Dermis blood vessel endothelial cell (primary cell): ENCODE measurements around the gene PRND. TPM values are rescaled to one million over a fixed set of nuclear protein-coding genes. Genes with fewer than 3 reads are reported as not detected.
"Not testable (repeated sequence)": the region's sequence is repeated elsewhere in the genome, so short reads cannot be mapped to it uniquely, and the experiment has no call there.

Source experiments
- DNase-seq: peaks from one replicate; pipeline ENCODE4 v3.0.0; 2010
- total RNA-seq: library from RNA; depleted of rRNA; stranded (reverse); fragments of >200 nt; gene quantifications from 2 replicates; pipeline ENCODE4 v1.2.3, GENCODE V29; 2014

PRND gene
- total RNA-seq, 1 donor from 2014 or later: 2.2 TPM

DNA sequence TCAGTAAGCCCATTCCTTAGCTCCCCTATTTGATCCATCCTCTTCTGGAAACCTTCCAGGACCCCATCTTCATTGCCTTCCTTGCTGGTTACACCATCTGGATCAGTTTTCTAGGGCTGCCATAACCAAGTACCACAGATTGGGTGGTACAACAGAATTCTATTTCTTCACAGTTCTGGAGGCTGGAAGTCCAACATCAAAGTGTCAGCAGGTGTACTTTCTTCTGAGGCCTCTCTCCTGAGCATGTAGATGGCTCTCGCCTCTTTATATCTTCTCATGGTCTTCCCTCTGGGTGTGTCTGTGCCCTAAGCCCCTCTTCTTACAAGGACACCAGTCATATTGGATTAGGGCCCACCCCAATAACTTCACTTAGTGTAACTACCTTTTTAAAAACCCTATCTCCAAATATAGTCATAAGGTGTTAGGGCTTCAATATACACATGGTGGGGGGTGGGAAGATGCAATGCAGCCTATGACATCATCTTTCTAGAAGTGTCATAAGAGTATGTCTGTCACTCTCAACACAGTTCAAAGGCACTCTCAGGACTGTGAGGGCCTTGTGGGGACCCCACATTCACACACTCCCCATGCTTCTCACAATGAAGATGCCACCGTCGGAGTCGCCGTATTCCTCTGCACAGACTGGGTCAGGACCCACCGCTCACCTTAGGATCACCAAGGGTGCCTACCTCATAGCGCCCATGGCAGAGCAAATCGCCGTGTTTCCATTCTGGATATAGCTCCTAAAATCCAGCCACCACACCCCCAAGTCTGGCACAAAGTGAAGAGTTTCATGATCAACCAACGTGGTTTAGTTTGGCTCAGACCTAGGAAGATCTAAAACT lies 12.2 kb upstream of the PRND start:
- no peak for DNase-seq

DNA sequence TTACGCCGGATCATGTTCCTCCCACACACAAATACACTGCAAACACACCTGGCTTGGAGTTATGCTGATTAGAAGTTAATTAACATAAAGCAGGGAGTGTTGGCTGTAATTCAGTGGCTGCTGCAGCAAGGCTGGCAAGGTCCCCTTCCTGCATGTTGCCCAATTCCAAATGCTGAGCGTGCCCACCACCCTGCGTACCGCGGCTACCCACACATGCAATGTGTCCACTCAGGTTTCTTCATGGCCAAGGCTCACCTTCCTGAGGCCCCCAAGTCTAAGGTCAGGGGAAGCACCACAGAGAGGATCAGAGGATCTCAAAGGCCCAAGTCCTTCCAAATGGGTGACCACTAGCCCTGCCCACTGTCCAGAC lies 11.6 kb upstream of the PRND start:
- DNase-seq: no peak

DNA sequence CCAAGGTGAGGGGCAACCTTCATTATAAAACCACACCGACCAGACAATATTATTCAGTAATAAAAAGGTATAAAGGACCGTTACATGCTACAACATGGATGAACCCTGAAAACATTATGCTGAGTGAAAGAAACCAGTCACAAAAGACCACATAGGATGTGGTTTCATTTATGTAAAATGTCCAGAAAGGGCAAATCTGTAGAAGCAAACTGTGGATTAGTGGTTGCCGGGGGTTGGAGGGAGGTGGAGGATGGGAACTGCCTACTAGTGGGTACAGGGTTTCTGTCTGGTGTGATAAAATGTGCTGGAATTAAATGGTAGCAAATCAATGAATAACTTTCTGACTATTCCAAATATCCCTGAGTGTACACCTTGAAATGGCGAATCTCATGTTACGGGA lies 10.2 kb upstream of the PRND start:
- no peak for DNase-seq

DNA sequence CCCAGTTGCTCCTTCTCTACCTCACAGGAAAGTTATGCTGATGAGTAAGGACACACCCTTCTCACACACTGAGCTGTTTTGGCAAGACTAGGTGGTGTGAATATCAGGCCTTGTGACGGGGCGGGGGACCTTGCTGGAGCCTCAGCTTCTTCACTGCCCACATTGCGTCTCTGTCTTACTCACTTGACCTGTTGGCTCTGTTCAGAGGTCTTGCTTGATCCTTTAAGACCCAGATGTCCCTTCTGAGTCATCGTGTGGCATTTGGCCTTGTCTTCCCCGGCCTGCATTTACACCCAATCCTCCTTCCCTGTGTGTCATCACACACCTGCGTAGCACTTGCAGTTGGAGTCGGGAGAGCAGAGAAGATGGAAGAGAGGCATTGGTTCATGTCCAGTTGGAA lies 8.3 kb upstream of the PRND start:
- no peak for DNase-seq

DNA sequence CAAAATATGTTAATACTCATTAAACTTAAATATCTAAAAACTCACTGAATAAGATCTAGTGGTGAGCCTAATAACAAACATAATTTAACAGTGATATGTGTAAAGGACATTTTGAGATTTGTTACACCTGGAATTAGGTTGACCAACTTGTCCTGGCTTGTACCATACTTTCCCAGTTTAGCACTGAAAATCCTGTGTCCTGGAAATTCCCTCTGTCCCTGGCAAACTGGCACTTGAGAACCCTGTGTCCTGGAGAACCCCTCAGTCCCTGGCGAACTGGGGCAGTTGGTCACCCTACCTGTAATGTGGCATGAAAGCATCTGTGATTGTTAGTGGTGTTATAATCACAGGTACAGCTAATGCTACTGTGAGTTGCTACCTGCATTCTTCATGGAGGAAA lies 6.9 kb upstream of the PRND start:
- DNase-seq: no peak

DNA sequence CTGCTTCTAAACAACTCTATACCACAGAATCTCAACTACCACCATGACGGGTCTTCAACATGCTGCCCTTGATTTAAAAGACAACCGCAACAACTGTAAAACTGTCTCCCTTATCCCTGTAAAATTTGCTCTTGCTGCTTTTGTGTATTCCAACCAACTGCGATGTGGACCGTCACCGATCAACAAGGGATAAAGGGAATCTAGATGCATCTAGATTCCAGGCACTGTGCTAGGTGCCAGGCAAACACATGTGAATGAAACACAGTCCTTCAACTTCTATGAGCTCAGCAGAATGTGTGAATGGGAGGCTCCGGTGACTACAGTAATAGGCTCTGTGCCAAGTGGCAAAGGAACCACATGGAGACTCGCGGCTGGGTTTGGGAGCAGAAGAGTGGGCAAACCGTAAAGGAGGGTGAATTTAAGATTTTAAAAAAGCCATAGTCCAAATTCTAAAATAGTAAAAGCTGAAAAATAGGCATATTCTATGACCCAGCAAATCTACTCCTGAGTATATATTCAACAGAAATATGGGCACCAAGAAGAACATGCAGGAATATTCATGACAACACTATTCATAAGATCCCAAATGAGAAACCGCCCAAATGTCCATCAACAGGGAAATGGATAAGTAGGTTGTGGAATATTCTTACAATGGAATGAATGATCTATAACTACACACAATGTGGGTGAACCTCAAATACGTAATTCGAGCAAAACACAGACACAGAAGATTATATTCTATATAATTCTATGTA lies 3.7 kb upstream of the PRND start:
- DNase-seq: peak; percentile 38

DNA sequence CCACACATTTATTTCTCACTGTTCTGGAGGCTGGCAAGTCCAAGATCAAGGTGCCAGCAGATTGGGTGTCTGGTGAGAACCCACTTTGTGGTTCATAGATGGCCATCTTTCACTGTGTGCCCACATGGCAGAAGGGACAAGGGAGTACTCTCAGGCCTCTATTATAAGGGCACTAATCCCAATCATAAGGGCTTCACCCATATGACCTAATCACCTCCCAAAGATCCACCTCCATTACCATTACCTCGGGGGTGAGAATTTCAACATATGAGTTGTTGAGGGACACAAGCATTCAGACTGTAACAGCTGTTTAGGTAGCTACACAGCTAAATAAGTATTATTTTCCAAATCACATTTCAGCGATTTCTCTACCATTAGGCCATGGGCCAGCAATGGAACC lies 2.5 kb upstream of the PRND start:
- no peak for DNase-seq

DNA sequence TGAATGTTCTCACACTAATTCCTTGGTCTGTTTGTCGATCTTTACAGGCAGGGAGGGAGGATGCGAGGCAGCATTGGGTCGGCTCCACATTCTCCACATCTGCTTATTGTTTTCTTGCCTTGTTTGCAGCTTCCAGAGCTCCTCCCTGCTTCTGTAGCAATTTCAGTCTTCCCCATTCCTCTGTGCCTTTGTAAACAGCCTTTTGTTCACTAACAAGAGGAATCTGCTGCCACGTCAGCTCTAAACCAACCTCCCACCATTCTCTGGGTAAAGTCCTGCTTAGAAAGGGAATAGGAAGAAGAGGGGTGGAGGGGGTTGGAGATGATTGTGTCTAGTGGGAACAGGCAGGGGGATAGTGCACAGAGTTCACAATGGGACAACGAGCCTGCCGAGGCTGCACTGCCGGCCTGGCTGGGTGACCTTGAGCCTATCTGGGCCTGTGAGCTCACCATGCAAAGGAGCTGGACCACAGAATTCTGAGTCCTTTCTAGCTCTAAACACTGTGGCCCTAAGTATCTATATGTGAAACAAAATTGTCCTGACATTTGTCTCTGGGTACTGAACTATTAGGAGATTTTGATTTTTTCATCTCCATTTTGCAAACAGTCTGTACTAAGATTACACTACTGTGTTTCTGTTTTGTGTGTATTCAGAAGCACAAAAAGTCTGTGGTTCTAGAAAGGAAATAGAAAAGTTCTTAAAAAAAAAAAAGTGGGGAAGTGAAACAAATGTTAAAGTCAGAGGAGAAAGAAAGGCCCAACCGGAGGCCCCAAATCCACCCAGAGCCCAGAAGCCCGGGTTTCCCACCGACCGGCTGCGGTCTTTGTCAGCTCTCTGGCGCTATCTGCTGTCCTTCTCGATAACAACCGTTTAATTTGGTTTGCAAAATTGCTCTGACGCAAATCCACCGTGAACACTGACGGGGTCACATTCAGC lies 1.4 kb upstream of the PRND start:
- peak; percentile 81 for DNase-seq

DNA sequence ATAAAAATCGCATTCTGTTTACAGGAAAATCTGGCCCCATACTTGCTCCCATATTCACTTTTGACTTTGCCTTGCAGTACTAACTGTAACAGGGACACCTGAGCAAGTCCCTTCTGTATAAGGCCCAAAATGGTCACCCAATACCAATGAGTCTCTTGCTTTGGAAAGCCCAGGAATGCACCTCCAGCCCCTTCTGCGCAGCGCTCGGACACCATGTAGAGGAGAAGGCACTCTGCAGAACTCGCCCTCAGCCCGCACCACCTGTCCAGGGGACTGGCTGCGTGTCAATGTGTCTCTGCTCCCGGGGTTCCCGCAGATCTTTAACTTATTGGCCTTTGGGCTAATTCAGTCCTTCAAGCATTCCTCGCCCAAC lies 746 bp upstream of the PRND start:
- DNase-seq: no peak

DNA sequence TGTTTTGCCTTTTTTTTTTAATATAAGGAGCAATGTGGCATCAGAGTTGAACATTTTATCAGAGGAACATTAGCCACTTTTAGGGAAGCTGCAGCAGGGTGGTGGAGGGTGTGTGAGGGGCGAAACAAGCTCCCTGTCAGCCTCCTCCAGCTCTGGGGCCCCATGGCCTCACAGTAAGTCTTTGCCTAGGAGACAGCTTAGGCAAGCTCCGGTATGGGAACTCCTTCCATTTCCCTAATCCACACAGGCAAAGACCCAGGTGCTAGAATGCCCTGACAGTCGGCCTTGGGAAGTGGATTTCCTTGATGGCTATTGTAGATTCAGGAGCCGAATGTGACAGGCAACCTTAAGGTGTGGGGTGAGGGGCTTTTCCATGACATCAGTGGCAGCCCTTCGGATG lies 862 bp downstream of the PRND start:
- no peak for DNase-seq

DNA sequence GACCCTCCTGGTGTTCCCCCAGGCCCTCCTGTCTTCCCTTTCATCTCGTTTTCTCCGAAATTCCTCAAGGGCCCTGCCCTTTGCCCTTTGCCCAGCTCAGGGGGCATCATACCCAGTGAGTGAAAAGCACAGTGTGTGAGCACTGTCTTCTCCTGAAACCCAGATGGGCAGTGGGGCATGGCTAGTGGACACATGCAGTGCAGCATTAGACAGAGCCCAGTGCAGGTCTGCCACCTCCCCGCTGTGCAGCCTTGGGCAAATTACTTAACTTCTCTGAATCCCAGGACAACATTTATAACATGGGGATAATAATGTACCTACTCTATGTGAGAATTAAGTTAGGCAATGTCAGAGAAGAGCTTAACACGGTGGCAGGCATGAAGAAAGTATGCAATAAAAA lies 1.3 kb downstream of the PRND start:
- DNase-seq: no peak

DNA sequence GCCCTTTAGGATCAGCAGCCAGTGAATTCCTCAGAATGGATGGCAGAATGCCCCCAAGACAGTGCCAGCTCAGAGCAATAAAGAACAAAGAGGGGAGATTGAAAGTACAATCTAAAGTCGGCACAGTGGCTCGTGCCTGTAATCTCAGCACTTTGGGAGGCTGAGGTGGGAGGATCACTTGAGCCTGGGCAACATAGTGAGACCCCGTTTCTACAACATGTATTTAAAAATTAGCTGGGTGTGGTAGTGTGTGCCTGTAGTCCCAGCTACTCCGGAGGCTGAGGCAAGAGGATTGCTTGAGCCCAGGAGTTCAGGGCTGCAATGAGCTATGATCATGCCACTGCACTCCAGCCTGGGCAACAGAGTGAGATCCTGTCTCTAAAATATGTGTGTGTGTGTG lies 1.8 kb downstream of the PRND start:
- DNase-seq: not testable (repeated sequence)

DNA sequence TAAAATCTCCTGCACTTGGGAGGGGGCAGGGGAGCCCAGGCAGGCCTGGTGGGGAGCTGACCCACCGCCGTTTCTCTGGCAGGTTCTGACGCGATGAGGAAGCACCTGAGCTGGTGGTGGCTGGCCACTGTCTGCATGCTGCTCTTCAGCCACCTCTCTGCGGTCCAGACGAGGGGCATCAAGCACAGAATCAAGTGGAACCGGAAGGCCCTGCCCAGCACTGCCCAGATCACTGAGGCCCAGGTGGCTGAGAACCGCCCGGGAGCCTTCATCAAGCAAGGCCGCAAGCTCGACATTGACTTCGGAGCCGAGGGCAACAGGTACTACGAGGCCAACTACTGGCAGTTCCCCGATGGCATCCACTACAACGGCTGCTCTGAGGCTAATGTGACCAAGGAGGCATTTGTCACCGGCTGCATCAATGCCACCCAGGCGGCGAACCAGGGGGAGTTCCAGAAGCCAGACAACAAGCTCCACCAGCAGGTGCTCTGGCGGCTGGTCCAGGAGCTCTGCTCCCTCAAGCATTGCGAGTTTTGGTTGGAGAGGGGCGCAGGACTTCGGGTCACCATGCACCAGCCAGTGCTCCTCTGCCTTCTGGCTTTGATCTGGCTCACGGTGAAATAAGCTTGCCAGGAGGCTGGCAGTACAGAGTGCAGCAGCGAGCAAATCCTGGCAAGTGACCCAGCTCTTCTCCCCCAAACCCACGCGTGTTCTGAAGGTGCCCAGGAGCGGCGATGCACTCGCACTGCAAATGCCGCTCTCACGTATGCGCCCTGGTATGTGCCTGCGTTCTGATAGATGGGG lies 3.0 kb downstream of the PRND start:
- DNase-seq: no peak

DNA sequence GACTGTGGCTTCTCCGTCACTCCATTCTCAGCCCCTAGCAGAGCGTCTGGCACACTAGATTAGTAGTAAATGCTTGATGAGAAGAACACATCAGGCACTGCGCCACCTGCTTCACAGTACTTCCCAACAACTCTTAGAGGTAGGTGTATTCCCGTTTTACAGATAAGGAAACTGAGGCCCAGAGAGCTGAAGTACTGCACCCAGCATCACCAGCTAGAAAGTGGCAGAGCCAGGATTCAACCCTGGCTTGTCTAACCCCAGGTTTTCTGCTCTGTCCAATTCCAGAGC lies 3.5 kb downstream of the PRND start:
- no peak for DNase-seq

DNA sequence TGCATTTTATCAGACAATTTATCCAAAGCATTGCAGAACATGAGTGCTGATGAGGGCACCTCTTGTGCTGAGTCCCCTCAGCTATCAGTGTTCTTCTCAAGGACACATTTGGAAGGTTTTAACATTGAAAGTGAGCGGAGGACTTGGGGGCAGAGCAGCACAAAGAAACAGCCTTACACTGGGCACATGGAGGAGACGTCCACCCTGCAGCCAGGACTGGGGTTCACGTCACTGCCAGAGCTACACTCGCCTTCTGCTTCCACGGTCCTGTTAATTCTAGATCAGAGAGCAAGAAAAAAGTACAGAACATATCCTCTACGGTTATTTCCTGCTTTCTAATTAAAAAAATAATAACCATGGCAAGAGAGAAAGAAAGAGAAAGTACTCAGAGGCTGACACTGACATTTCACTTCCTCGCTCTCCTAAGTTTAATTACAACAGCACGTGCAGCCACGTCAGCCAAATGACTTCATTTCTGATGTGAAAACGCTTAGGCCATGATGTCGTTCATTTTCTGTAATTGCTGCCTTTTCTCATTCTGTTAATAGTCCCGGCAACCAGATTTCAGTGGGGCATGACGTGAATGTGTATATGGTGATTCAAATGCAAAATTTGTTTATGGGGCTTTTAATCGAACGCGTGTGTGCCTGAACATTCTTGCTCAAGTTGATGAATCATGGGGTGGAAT lies 5.1 kb downstream of the PRND start:
- DNase-seq: peak; percentile 71

DNA sequence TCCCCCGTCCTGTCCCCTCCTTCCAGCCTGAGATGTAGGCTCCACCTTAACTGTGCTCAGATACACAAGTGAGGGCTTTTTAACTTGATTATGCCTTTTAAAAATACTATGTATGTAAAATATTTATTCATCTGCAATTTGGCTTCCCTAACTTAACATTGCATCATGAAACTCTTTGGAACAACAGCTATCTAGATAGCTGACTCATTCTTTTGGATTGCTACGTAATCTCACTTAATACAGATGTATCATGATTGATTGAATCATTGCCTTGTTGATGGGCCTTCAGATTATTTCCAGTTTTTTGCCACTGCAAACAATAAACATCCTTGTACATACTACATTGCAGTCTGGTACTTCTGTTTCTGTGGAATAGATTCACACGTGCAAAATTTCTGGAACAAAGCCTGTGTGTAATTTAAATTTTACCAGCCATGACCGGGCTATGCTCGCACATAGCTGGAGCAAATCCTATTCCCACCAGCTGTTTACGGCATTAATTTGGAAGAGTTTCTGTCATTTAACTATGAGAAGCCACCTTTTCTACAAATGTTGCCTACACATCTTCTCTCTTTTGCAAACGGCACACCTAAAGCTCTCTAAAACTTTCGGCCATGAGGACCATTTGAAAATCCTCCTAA lies 6.5 kb downstream of the PRND start:
- peak; percentile 15 for DNase-seq

DNA sequence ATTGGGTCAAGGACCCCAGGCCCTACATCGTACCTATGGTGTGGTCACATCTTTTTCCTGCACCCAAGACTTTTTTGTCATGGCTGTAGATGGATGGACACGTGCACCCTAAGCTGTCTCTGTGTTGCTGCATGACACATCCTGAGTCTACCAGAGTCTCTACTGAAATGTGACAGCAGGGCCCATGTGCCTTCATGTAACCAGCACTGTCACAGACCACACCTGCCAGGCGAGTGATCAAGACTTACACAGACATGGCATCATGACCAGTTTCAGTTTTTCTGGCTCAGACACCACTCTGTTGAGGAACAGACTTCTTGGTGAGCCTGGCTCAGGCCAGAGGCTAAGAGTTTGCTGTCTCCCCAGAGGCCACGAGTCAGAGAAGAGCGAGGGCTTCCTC lies 7.6 kb downstream of the PRND start:
- no peak for DNase-seq

DNA sequence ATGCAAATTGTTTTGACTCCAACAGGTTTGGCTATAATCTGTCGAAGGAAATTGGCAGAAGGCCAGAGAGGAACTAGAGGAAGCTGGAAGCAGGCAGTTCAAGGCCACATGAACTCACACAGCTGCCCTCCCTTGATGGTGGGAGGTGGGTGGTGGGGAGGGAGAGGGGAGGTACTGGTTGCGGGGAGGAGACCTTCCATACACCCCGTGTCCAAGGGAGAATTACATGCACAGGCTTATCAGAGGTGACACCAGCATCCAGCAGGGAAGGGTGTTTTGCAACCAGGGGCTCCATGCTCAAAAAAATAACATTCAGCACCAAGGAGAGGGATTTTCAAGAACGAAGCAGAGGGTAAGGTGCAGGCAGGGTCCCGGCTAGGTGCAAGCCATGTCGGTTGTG lies 9.1 kb downstream of the PRND start:
- DNase-seq: peak; percentile 85

DNA sequence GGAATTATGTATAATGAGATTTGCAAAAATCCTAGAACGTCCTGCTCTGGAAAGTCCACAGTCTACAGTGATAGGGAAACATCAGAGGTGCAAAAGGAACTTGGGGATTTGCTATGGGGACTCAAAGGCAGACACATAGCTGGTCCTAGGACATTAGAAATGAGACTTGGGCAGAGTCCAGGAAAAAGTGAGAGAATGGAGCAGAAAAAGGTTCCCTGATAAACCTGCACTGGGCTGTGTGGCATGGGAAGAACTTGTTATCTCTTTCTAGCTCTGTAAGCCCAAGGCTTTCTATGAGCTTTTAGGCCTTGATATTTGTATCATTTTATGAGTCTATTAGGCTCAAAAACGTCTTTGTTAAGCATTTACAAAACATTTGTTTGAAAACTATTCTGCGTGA lies 15.2 kb downstream of the PRND start:
- no peak for DNase-seq

DNA sequence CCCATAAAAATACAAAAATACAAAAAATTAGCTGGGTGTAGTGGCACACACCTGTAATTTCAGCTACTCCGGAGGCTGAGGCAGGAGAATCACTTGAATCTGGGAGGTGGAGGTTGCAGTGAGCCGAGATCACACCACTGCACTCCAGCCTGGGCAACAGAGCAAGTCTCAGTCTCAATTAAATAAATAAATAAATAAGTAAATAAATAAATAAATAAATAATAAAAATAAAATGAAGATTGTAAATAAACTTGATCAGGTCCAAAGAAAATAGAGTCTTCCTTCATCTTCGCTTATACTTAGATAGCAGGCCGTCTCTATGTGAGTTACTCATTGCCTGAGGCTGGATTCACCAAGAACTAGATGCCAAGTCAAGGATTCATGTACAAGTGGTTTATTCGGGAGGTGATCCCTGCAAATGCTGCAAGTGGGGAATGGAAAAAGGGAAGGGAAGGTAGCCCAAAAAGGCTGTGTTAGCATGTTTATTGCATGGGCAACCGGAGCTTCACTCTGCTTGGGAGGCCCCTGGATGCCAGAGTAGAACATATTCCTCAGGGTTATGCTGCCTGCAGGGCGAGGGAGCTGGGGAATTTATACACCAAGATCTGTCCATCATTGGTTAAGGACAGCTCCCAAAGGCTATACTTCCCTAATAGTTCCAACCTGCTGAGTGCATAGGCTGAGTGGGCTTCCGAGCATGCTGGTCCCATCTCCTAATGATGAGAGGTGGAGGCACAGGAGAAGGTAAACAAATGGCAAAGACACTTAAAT lies 16.3 kb downstream of the PRND start:
- DNase-seq: no peak
